ENCODE results near the gene ARHGEF19.
A peak's percentile ranks its signal among the peaks of the same experiment; 100 is the strongest.
"Not testable (repeated sequence)": the region's sequence is repeated elsewhere in the genome, so short reads cannot be mapped to it uniquely, and the experiment has no call there.

Gene ARHGEF19

GRCh38 chr1:16243936-16244649, 31.6 kb upstream of the ARHGEF19 start:
- peak; percentile 87 for DNase-seq

- no peak for DNase-seq
These were observed 30.8 kb upstream of the ARHGEF19 start for GRCh38 chr1:16243215-16243610.

GRCh38 chr1:16242556-16243214, 30.2 kb upstream of the ARHGEF19 start:
- no peak for DNase-seq

- DNase-seq = no peak
These were observed 28.8 kb upstream of the ARHGEF19 start for GRCh38 chr1:16241221-16241708.

- no peak for DNase-seq
These were observed 27.6 kb upstream of the ARHGEF19 start for GRCh38 chr1:16239972-16240491.

- no peak for DNase-seq
These were observed 24.9 kb upstream of the ARHGEF19 start for GRCh38 chr1:16237343-16237830.

GRCh38 chr1:16236511-16237342, 24.3 kb upstream of the ARHGEF19 start, which contains the start of gene CPLANE2:
TSS of gene CPLANE2 (minus strand) at chr1:16237183. CDS start at chr1:16236742, 441 bp downstream.
- DNase-seq = peak; percentile 96

- DNase-seq = no peak
These were observed 23.6 kb upstream of the ARHGEF19 start for GRCh38 chr1:16235944-16236510.

GRCh38 chr1:16235347-16235746, 22.9 kb upstream of the ARHGEF19 start:
- DNase-seq = no peak

- DNase-seq = no peak
These were observed 21.0 kb upstream of the ARHGEF19 start for GRCh38 chr1:16233431-16233830.

- no peak for DNase-seq
These were observed 19.9 kb upstream of the ARHGEF19 start for GRCh38 chr1:16232316-16232710.

GRCh38 chr1:16231331-16232315, 19.2 kb upstream of the ARHGEF19 start:
- DNase-seq = no peak

- DNase-seq = no peak
These were observed 18.3 kb upstream of the ARHGEF19 start for GRCh38 chr1:16230744-16231143.

GRCh38 chr1:16229976-16230740, 17.7 kb upstream of the ARHGEF19 start:
- no peak for DNase-seq

GRCh38 chr1:16226490-16227179, 14.2 kb upstream of the ARHGEF19 start:
- DNase-seq = no peak

GRCh38 chr1:16226129-16226489, 13.7 kb upstream of the ARHGEF19 start:
- no peak for DNase-seq

- no peak for DNase-seq
These were observed 12.0 kb upstream of the ARHGEF19 start for GRCh38 chr1:16224472-16224871.

GRCh38 chr1:16222716-16223115, 10.3 kb upstream of the ARHGEF19 start:
- not testable (repeated sequence) for DNase-seq

- DNase-seq = no peak
These were observed 9.0 kb upstream of the ARHGEF19 start for GRCh38 chr1:16221499-16221898.

GRCh38 chr1:16219968-16220500, 7.6 kb upstream of the ARHGEF19 start:
- DNase-seq = no peak

Measured in right forelimb (tissue), 1 donor.